H1 (cell line): ENCODE data around the gene PTH1R. TPM values are rescaled to one million over a fixed set of nuclear protein-coding genes. Genes with fewer than 3 reads are reported as not detected.

Experiments used
- CTCF ChIA-PET: fragments of 300-600 bp; sonication (Branson Sonifier 250); formaldehyde crosslinking; loops from one replicate; lab custom pipeline; 2021; ENCODE audit not compliant: partially characterized antibody; lab: Charles Lee
- POLR2A ChIA-PET: fragments of 300-600 bp; sonication (Branson Sonifier 250); formaldehyde crosslinking; loops from one replicate; lab custom pipeline; 2021; ENCODE audit warnings: inconsistent platforms; ENCODE audit not compliant: partially characterized antibody; lab: Charles Lee
- DNase-seq, 2 experiments: peaks; one replicate each; pipeline versions ENCODE4 v3.0.0 to v3.0.0-alpha.2; 2010 to 2022; ENCODE audit warnings: low spot score in 2 of 2, low read depth in 1 of 2, mixed read lengths in 1 of 2
- FAIRE-seq: peaks from 2 replicates; lab custom pipeline; 2011; peaks lifted over from hg19 to GRCh38; lab: Jason Lieb, UNC
- H2AFZ ChIP-seq: 2 replicates; pipeline ENCODE4 v1.8.1; 2012; ENCODE audit warnings: low read length, inconsistent platforms
- H2AK5ac ChIP-seq: 2 replicates; pipeline ENCODE4 v1.6.1; 2013; ENCODE audit warnings: low read depth, low read length
- H2BK120ac ChIP-seq: replicated peaks from 2 replicates; pipeline ENCODE3; 2013; ENCODE audit warnings: low read depth, low read length, inconsistent platforms
- H2BK12ac ChIP-seq: 2 replicates; pipeline ENCODE4 v1.6.1; 2013; ENCODE audit warnings: low read depth, low read length
- H2BK15ac ChIP-seq: 2 replicates; pipeline ENCODE4 v1.6.1; 2013; ENCODE audit warnings: low read length
- H2BK20ac ChIP-seq: 2 replicates; pipeline ENCODE4 v1.6.1; 2013; ENCODE audit warnings: low read length
- H2BK5ac ChIP-seq: 2 replicates; pipeline ENCODE4 v1.6.1; 2013; ENCODE audit warnings: low read depth, low read length
- H3K14ac ChIP-seq: 2 replicates; pipeline ENCODE4 v1.6.1; 2013; ENCODE audit warnings: inconsistent platforms; ENCODE audit not compliant: insufficient read length
- H3K18ac ChIP-seq: 2 replicates; pipeline ENCODE4 v1.6.1; 2013; ENCODE audit warnings: low read length; ENCODE audit errors: extremely low read depth
- H3K23ac ChIP-seq: 2 replicates; pipeline ENCODE4 v1.6.1; 2013; ENCODE audit warnings: inconsistent platforms; ENCODE audit not compliant: insufficient read length
- H3K23me2 ChIP-seq: 2 replicates; pipeline ENCODE4 v1.6.1; 2013; ENCODE audit warnings: low read depth, low read length
- H3K27ac ChIP-seq: 2 replicates; pipeline ENCODE4 v1.6.1; 2011; ENCODE audit warnings: low read depth, low read length, inconsistent platforms
- H3K27me3 ChIP-seq, 4 experiments: replicated peaks in 1 of 4; 1 replicate in 1 of 4; 2 replicates in 3 of 4; pipeline versions ENCODE4 v1.6.1 to v1.8.1; 2011 to 2013; ENCODE audit warnings: low read length in 3 of 4, mild to moderate bottlenecking in 3 of 4, inconsistent platforms in 2 of 4, mixed read lengths in 2 of 4, moderate library complexity in 1 of 4; ENCODE audit not compliant: control insufficient read depth in 3 of 4, insufficient read depth in 3 of 4; ENCODE audit errors: extremely low read depth in 1 of 4
- H3K36me3 ChIP-seq, 4 experiments: 2 replicates each; pipeline versions ENCODE4 v1.6.1 to v1.8.1; 2011 to 2013; ENCODE audit warnings: mild to moderate bottlenecking in 4 of 4, low read length in 3 of 4, moderate library complexity in 2 of 4, control low read depth in 1 of 4, inconsistent platforms in 1 of 4; ENCODE audit not compliant: insufficient read depth in 4 of 4, control insufficient read depth in 2 of 4
- H3K4ac ChIP-seq: replicated peaks from 2 replicates; pipeline ENCODE3; 2013; ENCODE audit warnings: low read length, low read depth, mixed read lengths, inconsistent platforms; ENCODE audit not compliant: insufficient read length
- H3K4me1 ChIP-seq, 4 experiments: replicated peaks in 1 of 4; 1 replicate in 1 of 4; 2 replicates in 3 of 4; pipeline versions ENCODE4 v1.6.1 to v1.8.1; 2011 to 2013; ENCODE audit warnings: low read length in 3 of 4, inconsistent platforms in 2 of 4, mixed read lengths in 1 of 4; ENCODE audit not compliant: insufficient read depth in 4 of 4, control insufficient read depth in 3 of 4
- H3K4me2 ChIP-seq, 2 experiments: 2 replicates each; pipeline versions ENCODE4 v1.6.1 to v1.8.1; 2011 to 2013; ENCODE audit warnings: low read depth in 2 of 2, low read length in 2 of 2, control low read depth in 1 of 2, inconsistent platforms in 1 of 2, mild to moderate bottlenecking in 1 of 2; ENCODE audit not compliant: insufficient read depth in 1 of 2
- H3K4me3 ChIP-seq, 4 experiments: fragments of 200-600, 300-600 bp in 1 of 4; sonication (generic), shearing (Covaris generic), sonication (Bioruptor Twin) in 1 of 4; 2 replicates each; pipeline versions ENCODE4 v1.5.1 to v1.8.1; 2011 to 2016; ENCODE audit warnings: low read length in 4 of 4, low read depth in 3 of 4, control low read depth in 2 of 4, inconsistent platforms in 2 of 4, mild to moderate bottlenecking in 2 of 4, mixed read lengths in 1 of 4, moderate library complexity in 1 of 4; ENCODE audit not compliant: insufficient read depth in 2 of 4; ENCODE audit errors: extremely low read depth in 1 of 4
- H3K56ac ChIP-seq: replicated peaks from 2 replicates; pipeline ENCODE3; 2013; ENCODE audit warnings: low read depth, mild to moderate bottlenecking, mixed read lengths, low read length, inconsistent platforms; ENCODE audit not compliant: insufficient read length
- H3K79me1 ChIP-seq: 2 replicates; pipeline ENCODE4 v1.6.1; 2013; ENCODE audit warnings: low read depth, low read length, control low read depth
- H3K79me2 ChIP-seq, 2 experiments: 2 replicates each; pipeline versions ENCODE4 v1.6.1 to v1.8.1; 2012 to 2013; ENCODE audit warnings: low read length in 2 of 2, mild to moderate bottlenecking in 2 of 2, inconsistent platforms in 1 of 2; ENCODE audit not compliant: insufficient read depth in 2 of 2, control insufficient read depth in 1 of 2
- H3K9ac ChIP-seq, 4 experiments: replicated peaks in 1 of 4; 1 replicate in 1 of 4; 2 replicates in 3 of 4; pipeline versions ENCODE4 v1.6.1 to v1.8.1; 2011 to 2013; ENCODE audit warnings: low read depth in 3 of 4, low read length in 3 of 4, control low read depth in 2 of 4, mild to moderate bottlenecking in 2 of 4, moderate library complexity in 2 of 4, inconsistent platforms in 1 of 4; ENCODE audit errors: extremely low read depth in 1 of 4
- H3K9me3 ChIP-seq, 2 experiments: 2 replicates each; pipeline versions ENCODE4 v1.6.1 to v1.8.1; 2012 to 2013; ENCODE audit warnings: mild to moderate bottlenecking in 2 of 2, moderate library complexity in 2 of 2, control low read depth in 1 of 2, inconsistent platforms in 1 of 2, low read depth in 1 of 2, low read length in 1 of 2, mixed read lengths in 1 of 2; ENCODE audit not compliant: insufficient read depth in 2 of 2
- H4K20me1 ChIP-seq, 2 experiments: replicated peaks in 1 of 2; 2 replicates each; pipeline versions ENCODE3 to v1.8.1; 2011 to 2013; ENCODE audit warnings: inconsistent platforms in 2 of 2, low read length in 2 of 2, mild to moderate bottlenecking in 1 of 2; ENCODE audit not compliant: insufficient read depth in 2 of 2, control insufficient read depth in 1 of 2
- H4K5ac ChIP-seq: 2 replicates; pipeline ENCODE4 v1.6.1; 2013; ENCODE audit warnings: low read length, low read depth, mixed read lengths, inconsistent platforms; ENCODE audit not compliant: insufficient read length
- H4K8ac ChIP-seq: 2 replicates; pipeline ENCODE4 v1.8.0; 2013; ENCODE audit warnings: mild to moderate bottlenecking, moderate library complexity, low read length, inconsistent platforms; ENCODE audit not compliant: insufficient read depth; ENCODE audit errors: extremely low read depth
- H4K91ac ChIP-seq: replicated peaks from 2 replicates; pipeline ENCODE3; 2013; ENCODE audit warnings: low read length, mixed read lengths, inconsistent platforms; ENCODE audit not compliant: insufficient read length
- CHD2 ChIP-seq: IDR thresholded peaks from 2 replicates; pipeline ENCODE4 v1.6.1; 2012; ENCODE audit warnings: low read length, improper control_type of control experiment
- E2F6 ChIP-seq: IDR thresholded peaks from 2 replicates; pipeline ENCODE4 v1.6.1; 2012; ENCODE audit warnings: inconsistent platforms
- GTF2F1 ChIP-seq: IDR thresholded peaks from 2 replicates; pipeline ENCODE4 v1.6.1; 2012; ENCODE audit warnings: low read depth, low read length, improper control_type of control experiment, borderline replicate concordance
- JUN ChIP-seq: IDR thresholded peaks from 2 replicates; pipeline ENCODE4 v1.6.1; 2011; ENCODE audit warnings: low read depth, mild to moderate bottlenecking, improper control_type of control experiment, low read length
- MAX ChIP-seq: IDR thresholded peaks from 2 replicates; pipeline ENCODE4 v1.6.1; 2012; ENCODE audit warnings: inconsistent platforms
- PHF8 ChIP-seq: fragments of 200-600 bp; sonication (generic); conservative IDR thresholded peaks from 2 replicates; pipeline ENCODE4 v1.7.1; 2012; ENCODE audit warnings: low read depth, mild to moderate bottlenecking, inconsistent platforms, low read length, moderate library complexity
- SP2 ChIP-seq: IDR thresholded peaks from 2 replicates; pipeline ENCODE4 v1.6.1; 2012; ENCODE audit warnings: mild to moderate bottlenecking, low read length, inconsistent platforms
- SP4 ChIP-seq: IDR thresholded peaks from 2 replicates; pipeline ENCODE4 v1.6.1; 2012; ENCODE audit warnings: low read length, inconsistent platforms
- WGBS, 2 experiments: shearing (Covaris generic) in 1 of 2; methylation state at CpG; one replicate each; pipeline versions ENCODE4 v1.1.6 to v1.1.7; 2013 to 2015; ENCODE audit warnings: low lambda C conversion rate in 2 of 2, mixed read lengths in 2 of 2, inconsistent platforms in 1 of 2, low coverage in 1 of 2, missing lambda C conversion rate in 1 of 2; ENCODE audit not compliant: insufficient replicate concordance in 2 of 2, insufficient coverage in 1 of 2, insufficient read length in 1 of 2; ENCODE audit errors: extremely low coverage in 1 of 2, missing lambda C conversion rate in 1 of 2; 5-methylcytosine and 5-hydroxymethylcytosine counted together
- polyA plus RNA-seq, 7 experiments: library from polyadenylated mRNA; depleted of rRNA in 3 of 7; stranded (reverse) in 5 of 7; unstranded in 2 of 7; fragments of >200 nt in 5 of 7; fragments of 200-250 nt in 2 of 7; gene quantifications; 1 replicate in 5 of 7; 2 replicates in 1 of 7; 4 replicates in 1 of 7; pipeline versions ENCODE4 v1.2.1 to v1.2.3, GENCODE V29; 2011 to 2013; ENCODE audit warnings: missing spikeins in 2 of 7, mixed read lengths in 2 of 7
- total RNA-seq: library from RNA; stranded (reverse); fragmentation: NEBNext Ultra II Directional; extraction: Animal tissue kit (Norgen Biotek cat#: 25700); gene quantifications from 2 replicates; pipeline ENCODE4 v1.2.1, GENCODE V29; 2021

The PTH1R gene
- total and polyA plus RNA-seq, 2 of the 8 experiments (the other 6 are each of a cell fraction or from before 2014, with no cell fraction given): 0.57 to 1.5 TPM

- ChIA-PET POLR2A (interaction anchor here (0.9 to 1.0 kb wide), 2 partner anchors 42 to 104 kb away, joined by 3 read pairs; partner anchors contain the start of gene MYL3), CTCF (interaction anchor here (0.6 to 2.4 kb wide), 10 partner anchors 8 to 850 kb away, joined by 3 to 8 read pairs (median 4); partner anchors contain the start of gene MYL3)
- Histone ChIP-seq H3K27me3 (no peaks in the 10 kb centered on the region; a peak in 2 of 7 replicates), H3K18ac (no peak overlapping the region), H2AFZ (no peak overlapping the region), H2AK5ac (no peak overlapping the region), H3K79me1 (no peaks in the 10 kb centered on the region; the same call in 1 of the 2 replicates), H3K79me2 (no peaks in the 10 kb centered on the region), H2BK20ac (no peak overlapping the region), H3K4me2 (no peak overlapping the region), H4K91ac (no peak overlapping the region), H3K56ac (no peak overlapping the region), H3K4me3 (no peak overlapping the region), H3K4ac (no peak overlapping the region), H3K23me2 (no peaks in the 10 kb centered on the region; the same call in 1 of the 2 replicates), H2BK12ac (no peak overlapping the region), H3K27ac (no peak overlapping the region), H3K14ac (no peak overlapping the region), H4K8ac (no peak overlapping the region), H3K36me3 (no peaks in the 10 kb centered on the region), H3K9me3 (no peaks in the 10 kb centered on the region), H2BK5ac (no peak overlapping the region), H3K23ac (no peak overlapping the region), H4K5ac (no peak overlapping the region), H4K20me1 (peaks cover 0 to 5% of the 10 kb centered on the region in 2 experiments), H3K4me1 (peaks cover 0 to 3% (median 1%) of the 10 kb centered on the region in 4 experiments; a peak in 2 of 7 replicates), H3K9ac (no peak overlapping the region), H2BK15ac (no peak overlapping the region), H2BK120ac (no peak overlapping the region)
- TF ChIP-seq SP2: no peak
- TF ChIP-seq GTF2F1: no peak
- no peak for TF ChIP-seq SP4
- no peak for TF ChIP-seq PHF8
- no peak for TF ChIP-seq MAX
- TF ChIP-seq CHD2: no peak
- TF ChIP-seq JUN: no peak
- no peak for TF ChIP-seq E2F6
- WGBS, 2 experiments: 86% methylated on average over 11 of the region's 11 CpGs; no CpG with 5 or more reads in 1 of the 2 experiments
- FAIRE-seq (no peak), DNase-seq (no peak)
These were observed 28.3 kb downstream of the PTH1R start for GRCh38 chr3:46905661-46906451.
